Karpas-422 (cell line): Measurements from ENCODE around the gene DGKZ. TPM values are rescaled to one million over a fixed set of nuclear protein-coding genes. Genes with fewer than 3 reads are reported as not detected.

ENCODE experiments used
- DNase-seq: peaks from one replicate; pipeline ENCODE4 v3.0.0-alpha.2; 2015
- H2AFZ ChIP-seq: fragments of 200-600 bp; sonication (generic); 2 replicates; pipeline ENCODE4 v1.6.1; 2014; ENCODE audit warnings: antibody characterized with exemption, low read length, mixed read lengths
- H3K27ac ChIP-seq: fragments of 200-600 bp; sonication (generic); 2 replicates; pipeline ENCODE4 v1.5.1; 2014; ENCODE audit warnings: mild to moderate bottlenecking, low read length, moderate library complexity
- H3K27me3 ChIP-seq: fragments of 200-600 bp; sonication (generic); 2 replicates; pipeline ENCODE4 v1.6.1; 2014; ENCODE audit warnings: low read length, mixed read lengths
- H3K36me3 ChIP-seq: fragments of 200-600 bp; sonication (generic); 2 replicates; pipeline ENCODE4 v1.6.1; 2014; ENCODE audit warnings: low read length, mixed read lengths; ENCODE audit not compliant: insufficient read depth
- H3K4me1 ChIP-seq: fragments of 200-600 bp; sonication (generic); 2 replicates; pipeline ENCODE4 v1.6.1; 2014; ENCODE audit warnings: mild to moderate bottlenecking, low read length, mixed read lengths
- H3K4me2 ChIP-seq: fragments of 200-600 bp; sonication (generic); 2 replicates; pipeline ENCODE4 v1.6.1; 2014; ENCODE audit warnings: low read length, low read depth, mild to moderate bottlenecking; ENCODE audit not compliant: poor library complexity, severe bottlenecking
- H3K4me3 ChIP-seq: fragments of 200-600 bp; sonication (generic); 2 replicates; pipeline ENCODE4 v1.5.1; 2014; ENCODE audit warnings: mild to moderate bottlenecking, antibody characterized with exemption, low read length, mixed read lengths
- H3K79me2 ChIP-seq: fragments of 200-600 bp; sonication (generic); 2 replicates; pipeline ENCODE4 v1.6.1; 2014; ENCODE audit warnings: mild to moderate bottlenecking, low read length, mixed read lengths
- H3K9ac ChIP-seq: fragments of 200-600 bp; sonication (generic); 2 replicates; pipeline ENCODE4 v1.6.0; 2014; ENCODE audit warnings: low read length
- H3K9me2 ChIP-seq: fragments of 200-600 bp; sonication (generic), shearing (Covaris generic); replicated peaks from 2 replicates; pipeline ENCODE4 v1.6.0; 2014; ENCODE audit warnings: mild to moderate bottlenecking, low read length, moderate library complexity; ENCODE audit not compliant: insufficient read depth
- H3K9me3 ChIP-seq: fragments of 300-700, 200-600 bp; sonication (generic); 2 replicates; pipeline ENCODE4 v1.6.1; 2014; ENCODE audit warnings: low read length, mixed read lengths
- H4K20me1 ChIP-seq: fragments of 200-600 bp; sonication (generic); 2 replicates; pipeline ENCODE4 v1.6.1; 2014; ENCODE audit warnings: mild to moderate bottlenecking, antibody characterized with exemption, low read length, low read depth; ENCODE audit not compliant: insufficient read depth
- total RNA-seq: library from RNA; depleted of rRNA; stranded (reverse); fragments of >200 nt; shearing (Covaris generic); gene quantifications from 2 replicates; pipeline ENCODE4 v1.2.3, GENCODE V29; 2014; ENCODE audit warnings: low replicate concordance

Gene DGKZ
- total RNA-seq, 1 experiment from 2014 or later, result 59.4 TPM

DNA sequence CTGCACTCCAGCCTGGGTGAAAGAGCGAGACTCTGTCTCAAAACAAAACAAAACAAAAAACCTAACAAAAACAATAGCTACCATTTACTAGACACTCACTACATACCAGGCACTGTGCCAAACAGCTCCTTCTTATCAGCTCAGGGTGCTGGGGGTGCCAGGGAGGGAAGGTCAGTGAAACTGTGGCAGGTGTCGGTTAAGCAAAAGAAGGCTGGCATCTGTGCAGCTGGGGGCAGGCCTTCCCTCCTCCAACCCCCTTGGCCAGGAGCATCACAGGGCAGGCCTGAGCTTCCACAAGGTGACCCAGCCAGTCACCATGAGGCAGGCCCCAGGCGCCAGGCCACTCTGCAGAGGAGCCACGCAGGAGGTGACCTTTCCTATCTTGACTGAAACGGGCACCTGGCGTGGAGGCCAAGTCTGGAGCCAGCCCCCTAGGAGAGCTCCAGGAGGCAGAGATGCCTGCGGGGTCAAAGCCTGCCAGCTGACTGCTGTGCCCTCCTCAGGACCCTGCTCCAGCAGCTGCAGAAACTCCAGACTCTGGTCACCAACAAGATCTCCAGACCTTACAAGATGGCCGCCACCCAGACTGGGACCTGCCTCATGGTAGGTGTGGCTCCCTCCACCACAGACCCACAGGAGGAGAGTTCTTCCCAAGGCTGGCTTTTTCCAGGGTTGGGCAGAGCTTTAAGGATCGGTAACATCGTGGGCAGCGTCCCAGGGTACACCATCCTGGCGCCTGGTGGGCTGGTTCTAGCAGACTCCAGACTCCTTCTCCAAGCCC lies 31.3 kb upstream of the DGKZ start:
- no peaks in the 10 kb centered on the region for H3K9me2 ChIP-seq
- no peaks in the 10 kb centered on the region for H4K20me1 ChIP-seq
- peaks cover 13% of the 10 kb centered on the region for H3K4me1 ChIP-seq
- no peak overlapping the region for H3K4me2 ChIP-seq
- no peaks in the 10 kb centered on the region for H3K27me3 ChIP-seq
- no peaks in the 10 kb centered on the region for H3K9me3 ChIP-seq
- DNase-seq, result no peak
- no peak overlapping the region for H3K27ac ChIP-seq
- H3K9ac ChIP-seq, result no peak overlapping the region
- H3K4me3 ChIP-seq, result no peak overlapping the region
- H3K79me2 ChIP-seq, result no peaks in the 10 kb centered on the region
- H3K36me3 ChIP-seq, result no peaks in the 10 kb centered on the region
- H2AFZ ChIP-seq, result no peak overlapping the region

- no peak for DNase-seq
- Histone ChIP-seq H3K9ac (peak overlapping the region; percentile 56), H3K4me3 (no peak overlapping the region; the same call in 1 of the 2 replicates), H3K9me3 (no peaks in the 10 kb centered on the region), H3K79me2 (no peaks in the 10 kb centered on the region), H3K4me2 (peak overlapping the region; percentile 49), H4K20me1 (no peaks in the 10 kb centered on the region), H2AFZ (peak overlapping the region; percentile 90), H3K36me3 (no peaks in the 10 kb centered on the region), H3K4me1 (peaks cover 13% of the 10 kb centered on the region), H3K27ac (no peak overlapping the region; the same call in 1 of the 2 replicates), H3K27me3 (no peaks in the 10 kb centered on the region), H3K9me2 (no peaks in the 10 kb centered on the region)
Observed at GRCh38 chr11:46319074-46319453, 28.2 kb upstream of the DGKZ start.

- no peak for DNase-seq
- no peak overlapping the region for H3K4me2 ChIP-seq
- H3K9ac ChIP-seq, result no peak overlapping the region
Observed at GRCh38 chr11:46321757-46322156, 25.5 kb upstream of the DGKZ start.

GRCh38 chr11:46322759-46323158 lies 24.5 kb upstream of the DGKZ start:
- Histone ChIP-seq H2AFZ (no peak overlapping the region), H3K4me3 (no peak overlapping the region), H3K79me2 (no peaks in the 10 kb centered on the region), H3K36me3 (no peaks in the 10 kb centered on the region), H3K9me2 (no peaks in the 10 kb centered on the region), H3K4me1 (peaks cover 13% of the 10 kb centered on the region), H3K9me3 (no peaks in the 10 kb centered on the region), H4K20me1 (no peaks in the 10 kb centered on the region), H3K27me3 (no peaks in the 10 kb centered on the region), H3K27ac (no peak overlapping the region), H3K9ac (no peak overlapping the region), H3K4me2 (no peak overlapping the region)
- DNase-seq, result no peak

More at GRCh38 chr11:46321757-46322156, 25.5 kb upstream of the DGKZ start:
- Histone ChIP-seq H3K27ac (no peak overlapping the region), H3K36me3 (no peaks in the 10 kb centered on the region), H2AFZ (no peak overlapping the region), H3K9me2 (no peaks in the 10 kb centered on the region), H3K4me1 (peaks cover 13% of the 10 kb centered on the region), H3K4me3 (no peak overlapping the region), H4K20me1 (no peaks in the 10 kb centered on the region), H3K79me2 (no peaks in the 10 kb centered on the region), H3K27me3 (no peaks in the 10 kb centered on the region), H3K9me3 (no peaks in the 10 kb centered on the region)

DNA sequence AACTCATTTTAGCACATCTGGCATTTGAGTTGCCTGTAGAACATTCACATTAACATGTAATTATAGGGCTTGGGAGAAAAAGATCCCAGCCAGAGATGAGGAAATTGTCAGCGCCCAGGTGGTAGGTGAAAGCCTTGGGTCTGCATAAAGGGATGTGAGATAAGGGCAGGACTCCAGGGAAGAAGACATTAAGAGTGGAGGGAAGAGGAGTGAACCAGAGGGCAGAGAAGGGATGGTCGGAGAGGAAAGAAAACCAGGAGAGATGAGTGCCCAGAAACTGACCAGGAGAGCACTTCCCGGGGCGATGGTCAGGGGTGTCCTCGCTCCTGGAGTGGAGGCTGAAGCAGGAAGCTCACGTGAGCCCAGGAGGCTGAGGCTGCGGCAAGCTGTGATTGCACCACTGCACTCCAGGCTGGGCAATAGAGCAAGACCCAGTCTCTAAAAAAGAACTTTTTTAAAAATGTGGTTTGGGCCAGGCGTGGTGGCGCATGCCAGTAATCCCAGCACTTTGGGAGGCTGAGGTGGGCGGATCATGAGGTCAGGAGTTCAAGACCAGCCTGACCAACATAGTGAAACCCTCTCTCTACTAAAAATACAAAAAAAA lies 20.3 kb upstream of the DGKZ start:
- Histone ChIP-seq H3K36me3 (no peaks in the 10 kb centered on the region), H3K27ac (no peak overlapping the region), H3K4me1 (peaks cover 16% of the 10 kb centered on the region), H3K4me3 (no peak overlapping the region), H3K9me2 (no peaks in the 10 kb centered on the region), H3K9me3 (no peaks in the 10 kb centered on the region), H3K79me2 (no peaks in the 10 kb centered on the region), H4K20me1 (no peaks in the 10 kb centered on the region), H3K27me3 (no peaks in the 10 kb centered on the region), H3K4me2 (no peak overlapping the region), H3K9ac (no peak overlapping the region), H2AFZ (no peak overlapping the region)
- DNase-seq, result no peak

- Histone ChIP-seq H3K4me1 (peaks cover 23% of the 10 kb centered on the region), H4K20me1 (no peaks in the 10 kb centered on the region), H3K9me2 (no peaks in the 10 kb centered on the region), H3K9me3 (no peaks in the 10 kb centered on the region), H2AFZ (no peak overlapping the region), H3K27ac (no peak overlapping the region), H3K4me2 (no peak overlapping the region), H3K9ac (no peak overlapping the region), H3K36me3 (no peaks in the 10 kb centered on the region), H3K4me3 (no peak overlapping the region), H3K27me3 (no peaks in the 10 kb centered on the region), H3K79me2 (no peaks in the 10 kb centered on the region)
- no peak for DNase-seq
Observed at GRCh38 chr11:46327829-46328228, 19.4 kb upstream of the DGKZ start.

- H3K4me1 ChIP-seq, result peaks cover 32% of the 10 kb centered on the region
- no peak overlapping the region for H3K27ac ChIP-seq
- H3K4me3 ChIP-seq, result no peak overlapping the region
- H3K9me3 ChIP-seq, result no peaks in the 10 kb centered on the region
- no peak overlapping the region for H3K4me2 ChIP-seq
- H3K9ac ChIP-seq, result no peak overlapping the region
- H3K79me2 ChIP-seq, result no peaks in the 10 kb centered on the region
- H3K36me3 ChIP-seq, result no peaks in the 10 kb centered on the region
- DNase-seq, result no peak
- no peaks in the 10 kb centered on the region for H3K27me3 ChIP-seq
- no peaks in the 10 kb centered on the region for H4K20me1 ChIP-seq
- H3K9me2 ChIP-seq, result no peaks in the 10 kb centered on the region
- H2AFZ ChIP-seq, result no peak overlapping the region
Observed at GRCh38 chr11:46330154-46330553, 17.1 kb upstream of the DGKZ start.

- H3K79me2 ChIP-seq, result no peaks in the 10 kb centered on the region
- H3K27me3 ChIP-seq, result no peaks in the 10 kb centered on the region
- no peak overlapping the region for H2AFZ ChIP-seq
- H3K4me2 ChIP-seq, result no peak overlapping the region
- no peaks in the 10 kb centered on the region for H3K36me3 ChIP-seq
- H3K9me3 ChIP-seq, result no peaks in the 10 kb centered on the region
- peaks cover 32% of the 10 kb centered on the region for H3K4me1 ChIP-seq
- no peak overlapping the region for H3K27ac ChIP-seq
- H3K4me3 ChIP-seq, result no peak overlapping the region
- H3K9ac ChIP-seq, result no peak overlapping the region
- H4K20me1 ChIP-seq, result no peaks in the 10 kb centered on the region
- H3K9me2 ChIP-seq, result no peaks in the 10 kb centered on the region
- DNase-seq, result no peak
Observed at GRCh38 chr11:46330563-46331281, 16.5 kb upstream of the DGKZ start.
